ENCODE data around the gene HOXC11.

GRCh38 chr12:54021432-54022013 is 48.6 kb downstream of the HOXC11 start:
- peak; percentile 66 for TF ChIP-seq CTCF (IDR thresholded peaks at IDR 0.05)
- TF ChIP-seq ZFX (IDR thresholded peaks at IDR 0.05; ENCODE audit: borderline replicate concordance) = no peak
